Ovary (tissue), 3 donors: ENCODE results near the gene ABCA1.

Experiments used
- POLR2A ChIP-seq: fragments of 450-650 bp; IDR thresholded peaks from one replicate; pipeline ENCODE4 v1.6.1; 2017; ENCODE audit warnings: antibody characterized with exemption, mild to moderate bottlenecking, moderate library complexity
- TF ChIP-seq, protein P1 (sequence below), 3 donors: fragments of 450-650 bp in 2 of 3; fragments of 200-600 bp in 1 of 3; IDR thresholded peaks; one replicate each; pipeline versions ENCODE4 v1.5.1 to v1.8.0; 2016 to 2022; ENCODE audit warnings: antibody characterized with exemption in 3 of 3, mild to moderate bottlenecking in 1 of 3
- donor health status: DM: no; HTN: no; CAD: no.

- TF ChIP-seq, protein P1, sequence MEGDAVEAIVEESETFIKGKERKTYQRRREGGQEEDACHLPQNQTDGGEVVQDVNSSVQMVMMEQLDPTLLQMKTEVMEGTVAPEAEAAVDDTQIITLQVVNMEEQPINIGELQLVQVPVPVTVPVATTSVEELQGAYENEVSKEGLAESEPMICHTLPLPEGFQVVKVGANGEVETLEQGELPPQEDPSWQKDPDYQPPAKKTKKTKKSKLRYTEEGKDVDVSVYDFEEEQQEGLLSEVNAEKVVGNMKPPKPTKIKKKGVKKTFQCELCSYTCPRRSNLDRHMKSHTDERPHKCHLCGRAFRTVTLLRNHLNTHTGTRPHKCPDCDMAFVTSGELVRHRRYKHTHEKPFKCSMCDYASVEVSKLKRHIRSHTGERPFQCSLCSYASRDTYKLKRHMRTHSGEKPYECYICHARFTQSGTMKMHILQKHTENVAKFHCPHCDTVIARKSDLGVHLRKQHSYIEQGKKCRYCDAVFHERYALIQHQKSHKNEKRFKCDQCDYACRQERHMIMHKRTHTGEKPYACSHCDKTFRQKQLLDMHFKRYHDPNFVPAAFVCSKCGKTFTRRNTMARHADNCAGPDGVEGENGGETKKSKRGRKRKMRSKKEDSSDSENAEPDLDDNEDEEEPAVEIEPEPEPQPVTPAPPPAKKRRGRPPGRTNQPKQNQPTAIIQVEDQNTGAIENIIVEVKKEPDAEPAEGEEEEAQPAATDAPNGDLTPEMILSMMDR (IDR thresholded peaks at IDR 0.05), result no peak
- no peak for TF ChIP-seq POLR2A
Measured at GRCh38 chr9:104882086-104882485, 45.9 kb downstream of the ABCA1 start.
